Inferior parietal cortex (tissue), 1 donor: ENCODE data around the gene ACACB.

ENCODE experiments used
- DNase-seq: peaks from one replicate; pipeline ENCODE4 v3.0.0-alpha.2; 2016; ENCODE audit errors: extremely low spot score

ACACB gene

GRCh38 chr12:109277899-109278762 is 161.7 kb downstream of the ACACB start:
- no peak for DNase-seq

DNA sequence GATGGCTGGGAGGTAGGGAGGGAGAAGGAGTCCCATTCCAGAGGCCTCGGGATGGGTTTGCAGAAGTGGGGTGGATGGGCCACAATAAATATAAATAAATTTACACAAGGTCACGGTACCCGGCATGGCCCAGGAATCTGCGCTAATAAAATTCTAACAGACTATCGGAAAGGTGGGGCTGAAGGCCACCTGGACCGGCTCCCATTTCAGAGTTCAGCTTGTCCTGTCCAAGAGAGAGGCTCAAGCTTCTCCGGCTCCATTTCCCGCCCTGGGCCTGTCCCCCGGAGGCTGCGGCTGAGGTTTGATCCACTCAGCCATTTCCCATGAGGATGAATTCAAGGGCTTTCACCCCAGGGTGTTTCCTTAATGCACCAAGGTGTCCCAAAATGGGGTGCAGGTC is 162.5 kb downstream of the ACACB start:
- no peak for DNase-seq

DNA sequence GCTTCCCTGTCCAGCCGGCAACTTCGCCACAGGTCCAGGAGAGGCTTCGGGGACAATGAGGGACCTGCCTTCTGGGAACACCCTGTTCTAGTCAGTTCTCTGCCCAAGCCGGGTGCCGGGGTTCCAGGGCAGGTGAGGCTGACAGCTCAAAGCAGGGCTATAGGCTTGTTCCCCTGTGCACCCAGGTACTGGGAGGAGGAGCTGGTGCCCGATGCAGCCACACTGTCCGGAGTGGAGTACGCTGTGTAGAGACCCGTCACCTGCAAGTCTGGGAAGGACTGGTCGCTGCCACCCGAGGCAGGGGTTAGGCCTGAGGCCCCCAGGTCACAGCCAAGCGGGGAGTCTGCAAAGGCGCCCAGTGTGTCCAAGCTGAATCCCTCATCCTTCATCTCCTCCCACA is 163.1 kb downstream of the ACACB start:
- DNase-seq = no peak

GRCh38 chr12:109281452-109281851 is 165.1 kb downstream of the ACACB start:
- DNase-seq = no peak

DNA sequence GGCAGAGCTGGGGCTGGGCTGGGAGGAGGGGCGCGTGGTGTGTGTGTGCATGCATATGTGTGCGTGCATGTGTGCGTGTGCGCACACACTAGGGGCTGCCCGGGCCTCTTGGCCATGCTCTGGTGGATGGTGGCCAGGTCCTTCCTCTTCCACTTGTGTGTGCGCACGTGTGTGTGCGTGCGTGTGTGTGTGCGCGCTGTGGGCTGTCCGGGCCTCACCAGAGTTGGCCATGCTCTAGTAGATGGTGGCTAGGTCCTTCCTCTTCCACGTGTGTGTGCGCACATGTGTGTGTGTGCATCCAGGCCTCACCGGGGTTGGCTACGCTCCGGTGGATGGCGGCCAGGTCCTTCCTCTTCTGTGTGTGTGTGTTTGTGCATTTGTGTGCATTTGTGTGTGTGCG is 168.0 kb downstream of the ACACB start:
- DNase-seq = no peak

GRCh38 chr12:109286252-109286651 is 169.9 kb downstream of the ACACB start:
- no peak for DNase-seq

DNA sequence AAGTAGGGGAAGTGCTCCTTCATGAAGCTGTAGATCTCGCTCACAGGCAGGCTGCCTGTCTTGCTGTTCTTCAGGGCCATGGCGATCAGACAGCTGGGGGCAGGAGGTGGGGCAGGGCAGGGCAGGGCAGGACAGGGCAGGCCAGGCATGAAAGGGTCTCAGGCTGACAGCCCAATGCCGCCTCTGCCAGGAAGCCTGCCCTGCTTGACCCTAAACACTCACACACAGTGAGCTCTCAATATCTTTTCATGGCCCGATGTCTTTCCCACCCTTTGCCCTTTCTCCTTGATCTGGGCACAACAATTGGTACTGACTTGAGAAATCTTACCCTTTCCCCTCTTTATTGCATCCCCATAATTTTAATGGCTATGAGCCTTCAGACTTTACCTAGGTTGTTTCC is 170.3 kb downstream of the ACACB start:
- DNase-seq = no peak

DNA sequence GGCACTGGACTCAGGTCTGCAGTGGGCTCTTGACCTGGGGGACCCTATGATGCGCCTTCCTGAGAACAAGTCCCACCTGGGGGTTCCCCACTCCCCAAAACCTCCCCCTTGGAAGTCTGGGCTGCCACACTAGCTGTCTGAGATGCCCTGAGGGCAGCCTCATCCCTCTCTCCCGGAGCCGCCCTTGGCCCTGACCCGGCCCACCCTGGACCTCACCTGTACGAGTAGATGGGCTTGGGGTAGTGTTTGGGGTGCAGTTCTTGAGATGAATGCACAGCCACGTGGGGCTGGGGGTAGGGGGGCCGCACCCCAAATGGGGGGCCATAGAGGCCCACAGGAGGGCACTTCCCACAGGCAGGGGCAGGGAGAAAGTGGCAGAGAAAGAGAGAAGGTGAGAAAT is 170.8 kb downstream of the ACACB start:
- DNase-seq = no peak

DNA sequence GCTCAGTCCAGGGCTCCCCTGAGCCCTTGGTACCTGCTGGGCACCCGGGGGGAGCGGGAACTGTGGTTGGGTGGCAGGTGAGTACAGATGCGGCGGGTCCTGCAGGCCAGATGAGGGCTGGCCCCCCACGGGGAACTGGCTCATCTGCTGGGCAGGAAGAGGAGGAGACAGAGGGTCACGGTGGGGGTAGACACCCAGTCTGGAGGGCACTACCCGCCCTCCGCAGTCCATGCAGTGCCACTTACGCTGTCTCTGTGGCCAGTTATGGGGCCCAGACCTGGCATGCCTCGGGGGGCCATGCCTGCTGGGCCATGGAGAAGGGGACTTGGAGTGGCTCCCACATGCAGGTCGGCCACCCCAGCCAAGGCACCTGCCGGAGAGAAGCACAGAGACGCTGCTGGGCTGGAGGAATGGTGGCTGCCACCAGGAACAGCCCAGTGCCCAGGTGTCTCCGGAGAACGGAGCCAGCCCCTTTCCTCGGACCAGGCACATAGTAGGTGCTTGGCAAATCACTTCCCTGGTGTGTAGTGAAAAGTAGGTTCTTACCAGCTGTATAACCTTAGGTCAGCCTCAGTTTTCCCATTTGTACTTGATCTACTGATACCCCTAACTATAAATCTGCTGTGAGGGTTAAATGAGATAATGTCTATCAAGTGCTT is 171.6 kb downstream of the ACACB start:
- no peak for DNase-seq

- DNase-seq = no peak
These were observed 172.2 kb downstream of the ACACB start for GRCh38 chr12:109288571-109288970.

- DNase-seq = no peak
These were observed 172.6 kb downstream of the ACACB start for GRCh38 chr12:109289004-109289403.

GRCh38 chr12:109289551-109289950 is 173.2 kb downstream of the ACACB start:
- no peak for DNase-seq

DNA sequence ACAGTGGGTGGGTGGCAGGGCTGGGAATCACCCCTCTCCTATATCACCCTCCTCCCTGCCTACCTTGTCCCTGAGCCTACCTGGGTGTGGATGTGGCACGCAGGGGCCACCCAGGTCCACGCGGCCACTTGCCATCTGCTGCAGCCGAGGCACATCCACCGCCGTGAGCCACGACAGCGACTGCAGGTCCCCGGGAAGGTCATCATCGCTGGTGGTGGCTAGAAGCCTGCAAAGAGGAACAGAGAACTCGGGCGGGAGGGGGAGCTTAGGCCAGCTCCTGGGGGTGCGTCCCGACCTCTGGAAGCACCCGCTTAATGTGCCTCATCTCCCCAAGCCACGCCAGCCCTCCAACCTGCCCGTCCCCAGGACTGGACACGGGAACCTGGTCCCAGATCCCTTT is 173.7 kb downstream of the ACACB start:
- DNase-seq = no peak

DNA sequence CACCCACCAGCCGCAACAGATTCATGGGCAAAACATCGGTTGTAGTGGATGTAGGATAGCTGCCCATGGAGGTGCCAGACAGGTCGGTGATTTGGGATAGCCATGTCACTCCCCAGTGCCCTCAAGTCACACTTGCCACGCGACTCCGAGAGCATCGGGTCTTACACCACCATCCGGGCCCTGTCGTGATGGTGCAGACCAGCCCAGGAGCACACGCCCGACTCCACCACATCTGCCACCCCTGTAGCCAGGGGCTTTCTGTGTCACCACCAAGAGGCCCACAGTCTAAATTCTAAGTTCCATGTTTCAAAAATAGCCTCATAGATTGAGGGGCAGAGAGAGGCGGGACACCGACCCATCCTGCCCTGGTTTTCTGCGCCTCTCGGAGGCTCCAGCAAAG is 174.7 kb downstream of the ACACB start:
- no peak for DNase-seq

DNA sequence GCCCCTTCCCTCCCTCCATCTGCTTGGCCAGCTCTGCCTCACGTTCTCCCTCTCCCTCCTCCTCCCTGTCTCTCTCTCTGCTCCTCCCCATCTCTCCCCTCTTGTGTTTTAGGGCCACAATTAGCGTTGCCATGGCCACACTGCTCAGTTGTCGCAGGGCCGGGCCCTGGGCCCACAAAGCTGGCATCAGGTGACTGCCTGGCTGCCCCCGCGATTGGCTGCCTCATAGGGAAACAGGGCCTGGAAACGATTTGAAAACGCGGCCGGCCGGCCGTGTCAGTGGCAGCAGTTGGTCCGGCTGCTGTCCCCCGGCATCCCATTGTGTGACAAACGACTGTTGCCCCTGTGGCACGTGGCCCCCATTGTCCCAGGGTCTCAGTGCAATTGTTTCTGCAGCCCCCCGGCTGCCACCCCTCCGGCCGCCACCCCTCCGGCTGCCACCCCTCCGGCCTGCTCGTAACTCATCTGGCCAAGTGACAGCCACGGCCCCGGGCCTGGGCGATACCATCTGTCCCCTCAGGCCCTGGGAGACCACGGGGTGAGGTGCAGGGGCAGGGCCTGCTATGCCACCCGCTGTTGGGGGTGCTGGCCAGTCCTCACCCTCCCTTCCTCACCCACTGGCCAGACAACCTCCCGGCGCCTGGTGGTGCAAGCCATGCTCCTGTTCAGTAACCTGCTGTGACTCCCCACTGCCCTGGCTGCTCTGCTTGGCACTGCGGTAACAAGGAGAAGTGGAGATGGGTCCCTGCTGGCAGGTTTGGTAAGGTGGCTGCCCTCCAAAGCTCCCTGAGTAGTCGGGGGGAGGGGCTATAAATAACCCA is 175.3 kb downstream of the ACACB start:
- DNase-seq = peak; percentile 74

- no peak for DNase-seq
These were observed 175.9 kb downstream of the ACACB start for GRCh38 chr12:109292342-109292711.

DNA sequence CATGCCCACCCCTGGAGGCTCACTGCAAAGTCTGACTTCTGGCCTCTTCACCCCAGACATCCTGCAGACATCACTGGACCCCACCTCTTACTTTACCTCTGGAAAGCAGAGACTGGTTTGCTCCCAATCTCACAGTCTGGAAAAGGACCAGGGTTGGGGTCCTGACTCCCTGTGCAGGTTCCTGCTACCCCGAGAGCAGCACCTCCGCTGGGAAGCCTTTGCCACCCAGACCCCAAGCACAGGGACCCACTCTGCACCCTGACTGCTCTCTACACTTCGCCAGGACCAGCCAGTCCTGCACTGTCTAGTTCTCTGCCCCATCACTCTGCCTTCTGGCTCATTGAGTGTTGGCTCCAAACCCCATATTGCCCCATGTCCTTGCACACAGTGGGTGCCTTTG is 176.7 kb downstream of the ACACB start:
- DNase-seq = no peak

DNA sequence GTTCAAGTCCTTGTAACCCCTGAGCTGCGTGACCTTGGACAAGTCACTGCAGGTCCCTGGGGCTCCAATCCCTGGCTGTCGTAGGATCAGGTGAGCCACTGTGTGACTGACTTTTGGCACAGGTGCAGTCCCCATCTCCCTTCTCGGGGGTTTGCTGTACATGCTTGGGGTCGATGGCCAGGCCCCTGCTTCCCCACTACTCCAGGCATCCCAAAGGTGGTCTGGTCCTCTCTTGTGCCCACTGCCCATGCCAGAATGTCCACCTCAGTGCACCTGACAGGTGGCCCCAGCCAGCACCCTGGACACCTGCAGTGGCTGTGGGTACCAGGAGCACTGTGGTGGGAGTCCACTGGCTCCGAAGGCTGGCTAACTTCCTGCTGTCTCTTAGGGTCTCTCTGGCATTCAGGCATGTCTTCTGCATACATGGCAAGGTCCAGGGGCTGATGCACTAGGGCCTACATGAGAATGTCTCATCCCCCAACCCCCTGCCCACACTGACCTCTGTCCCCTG is 178.0 kb downstream of the ACACB start:
- DNase-seq = no peak

DNA sequence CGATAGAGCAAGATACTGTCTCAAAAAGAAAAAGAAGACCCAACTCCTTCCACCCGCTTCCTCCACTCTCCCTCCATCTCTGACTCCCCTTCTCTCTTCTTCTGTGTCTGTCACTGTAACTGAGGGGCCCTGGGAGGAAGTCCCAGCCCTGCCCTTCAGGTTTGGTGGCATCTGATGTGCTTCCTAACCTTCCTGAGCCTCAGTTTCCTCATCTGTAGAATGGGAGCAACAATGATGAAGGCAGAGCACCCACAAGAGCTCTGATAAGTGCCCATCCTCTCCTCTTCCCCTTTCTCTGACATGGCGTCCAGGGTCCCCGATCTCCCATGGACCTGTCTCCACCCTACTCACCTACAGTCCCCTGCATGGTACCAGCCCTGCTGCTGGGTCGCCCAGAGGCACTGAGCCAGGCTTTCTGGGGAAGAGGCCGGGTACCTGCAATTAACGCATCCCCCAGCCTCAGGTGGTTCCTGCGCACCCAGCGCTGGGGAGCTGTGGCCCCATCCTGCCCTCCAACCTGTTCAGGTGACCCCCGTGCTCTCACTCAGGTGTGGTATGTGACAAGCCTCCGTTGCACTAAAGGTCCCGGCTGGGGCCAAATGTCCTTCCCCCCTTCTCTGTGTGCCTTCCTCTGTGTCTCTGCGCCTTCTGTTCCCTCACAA is 179.5 kb downstream of the ACACB start:
- DNase-seq = no peak

DNA sequence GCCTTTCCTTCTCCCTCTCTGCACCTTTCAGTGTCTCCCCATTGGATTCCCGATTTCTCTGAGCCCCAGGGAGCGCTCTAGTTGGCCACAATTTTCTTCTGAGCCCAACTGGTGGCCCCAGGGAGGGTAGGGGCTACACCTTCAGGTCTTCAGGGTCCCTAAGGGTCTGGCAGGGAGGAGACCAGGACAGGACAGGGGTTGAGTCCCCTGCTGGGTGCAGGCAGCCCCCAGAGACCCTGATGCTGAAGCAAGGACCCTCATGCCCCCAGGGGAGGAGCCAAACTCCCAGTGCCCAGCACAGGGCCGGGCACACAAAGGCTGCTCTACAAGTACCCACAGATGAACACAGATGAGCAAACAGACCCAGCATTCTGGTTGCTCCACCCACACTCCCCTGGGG is 180.0 kb downstream of the ACACB start:
- DNase-seq = no peak

DNA sequence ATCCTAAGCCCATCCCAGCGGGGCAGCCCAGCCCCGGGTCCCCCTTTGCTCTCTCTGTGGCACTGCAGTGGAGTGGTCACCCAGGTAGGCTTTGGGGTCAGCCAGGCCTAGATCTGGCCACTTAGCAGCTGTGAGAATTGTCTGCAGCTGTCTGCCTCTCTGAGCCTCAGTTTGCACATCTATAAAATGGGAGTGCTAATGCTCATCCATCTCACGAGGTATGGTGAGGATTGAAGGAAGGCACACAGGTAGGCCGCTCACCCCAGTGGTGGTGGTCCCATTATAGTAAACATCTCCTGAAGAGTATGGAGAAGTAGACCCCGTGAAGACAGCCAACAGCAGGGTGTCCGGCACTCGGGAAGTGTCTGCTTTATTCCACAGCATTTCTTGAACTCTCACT is 183.5 kb downstream of the ACACB start:
- no peak for DNase-seq

DNA sequence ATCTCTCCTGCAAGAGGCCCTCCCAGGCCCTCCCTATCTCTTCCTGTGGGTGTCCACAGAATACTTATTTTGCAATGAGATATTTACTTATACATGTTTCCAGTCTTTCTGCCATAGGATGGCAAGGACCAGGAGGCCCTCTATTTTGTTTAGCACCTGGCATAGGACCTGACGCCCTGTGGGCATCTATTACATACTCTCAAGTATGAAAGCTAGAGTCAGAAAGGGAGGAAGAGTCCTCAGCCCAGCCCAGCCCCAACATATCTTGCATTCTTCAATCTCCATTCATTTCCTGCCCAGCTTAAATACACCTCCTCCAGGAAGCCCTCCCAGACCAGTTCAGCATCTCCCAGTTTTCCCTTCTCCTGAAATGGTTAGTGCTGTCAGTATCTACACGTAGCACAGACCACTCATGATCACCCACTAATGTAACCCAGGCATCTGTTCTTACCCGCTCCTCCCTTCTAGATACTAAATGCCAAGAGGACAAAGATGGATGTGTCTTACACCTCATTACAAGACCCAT is 185.3 kb downstream of the ACACB start:
- DNase-seq = no peak
